K562 (cell line): ENCODE measurements around the gene SPATC1L. TPM values are rescaled to one million over a fixed set of nuclear protein-coding genes. Genes with fewer than 3 reads are reported as not detected.

Experiments
- ATAC-seq: fragments of 200-7000 bp; cut with Tn5 transposase; 3 replicates; pipeline ENCODE4 v1.9.1; 2020; ENCODE audit warnings: moderate library complexity
- BruUV-seq: library from RNA; stranded (reverse); fragments of 400-500 nt; replicated peaks from 2 replicates; lab custom pipeline; 2021; lab: Mats Ljungman, UMichigan
- CTCF ChIA-PET: fragments of 300-600 bp; formaldehyde crosslinking; extraction: SDS; loops from one replicate; lab custom pipeline; 2021; ENCODE audit warnings: low intra/inter-chr PET ratio; lab: Yijun Ruan, JAX
- POLR2A ChIA-PET: fragments of 300-600, 350-650 bp; sonication (Branson Sonifier 250); formaldehyde crosslinking; extraction: SDS; loops from one replicate; lab custom pipeline; 2021; ENCODE audit warnings: antibody characterized with exemption, inconsistent platforms; lab: Yijun Ruan, JAX
- DNase-seq, 4 experiments: peaks; one replicate each; pipeline versions ENCODE4 v3.0.0 to v3.0.0-alpha.2; 2011 to 2018; ENCODE audit warnings: low spot score in 3 of 4, mixed read lengths in 3 of 4; ENCODE audit errors: extremely low read depth in 1 of 4
- FAIRE-seq: peaks from 2 replicates; lab custom pipeline; 2011; peaks lifted over from hg19 to GRCh38; lab: Jason Lieb, UNC
- H2AFZ ChIP-seq: 2 replicates; pipeline ENCODE4 v1.6.0; 2011; ENCODE audit warnings: low read depth, low read length, control low read depth, inconsistent platforms
- H3K27ac ChIP-seq: fragments of 200-600 bp; 3 replicates; pipeline ENCODE4 v1.8.0; 2011; ENCODE audit warnings: low read depth, mild to moderate bottlenecking, control low read depth, inconsistent platforms, low read length, moderate library complexity, mixed read lengths; ENCODE audit errors: extremely low read depth
- H3K27me3 ChIP-seq, 2 experiments: fragments of 300-600 bp in 1 of 2; 2 replicates in 1 of 2; 3 replicates in 1 of 2; pipeline versions ENCODE4 v1.6.0 to v1.8.0; 2011; ENCODE audit warnings: inconsistent platforms in 2 of 2, low read length in 2 of 2, mild to moderate bottlenecking in 1 of 2, mixed read lengths in 1 of 2, moderate library complexity in 1 of 2; ENCODE audit not compliant: control insufficient read depth in 2 of 2, insufficient read depth in 2 of 2
- H3K36me3 ChIP-seq: fragments of 300-600 bp; 3 replicates; pipeline ENCODE4 v1.8.0; 2011; ENCODE audit warnings: mild to moderate bottlenecking, low read length, inconsistent platforms; ENCODE audit not compliant: control insufficient read depth, insufficient read depth
- H3K4me1 ChIP-seq, 2 experiments: fragments of 200-600 bp in 1 of 2; replicated peaks in 1 of 2; 2 replicates in 1 of 2; 3 replicates in 1 of 2; pipeline versions ENCODE4 v1.5.1 to v1.8.0; 2011; ENCODE audit warnings: inconsistent platforms in 2 of 2, low read length in 2 of 2, mild to moderate bottlenecking in 1 of 2, mixed read lengths in 1 of 2, moderate library complexity in 1 of 2; ENCODE audit not compliant: control insufficient read depth in 2 of 2, insufficient read depth in 2 of 2
- H3K4me2 ChIP-seq: 2 replicates; pipeline ENCODE4 v1.6.1; 2011; ENCODE audit warnings: low read length, control low read depth, inconsistent platforms, mixed read lengths; ENCODE audit not compliant: insufficient read depth
- H3K4me3 ChIP-seq: fragments of 200-600 bp; sonication (generic), shearing (Covaris generic); 2 replicates; pipeline ENCODE4 v1.5.1; 2016; ENCODE audit warnings: control low read depth, inconsistent platforms
- H3K79me2 ChIP-seq: fragments of 200-600 bp; 3 replicates; pipeline ENCODE4 v1.8.0; 2011; ENCODE audit warnings: low read length, inconsistent platforms; ENCODE audit not compliant: control insufficient read depth, insufficient read depth
- H3K9ac ChIP-seq, 2 experiments: 2 replicates each; pipeline versions ENCODE4 v1.6.0 to v1.6.1; 2011; ENCODE audit warnings: low read depth in 2 of 2, low read length in 2 of 2, control low read depth in 1 of 2, inconsistent platforms in 1 of 2, mild to moderate bottlenecking in 1 of 2, mixed read lengths in 1 of 2; ENCODE audit not compliant: insufficient read depth in 1 of 2
- H3K9me1 ChIP-seq: one replicate; pipeline ENCODE4 v1.6.0; 2011; ENCODE audit warnings: inconsistent platforms, mild to moderate bottlenecking, low read length, moderate library complexity; ENCODE audit not compliant: control insufficient read depth, insufficient read depth
- H3K9me3 ChIP-seq: replicated peaks from 2 replicates; pipeline ENCODE4 v1.5.1; 2011; ENCODE audit warnings: low read depth, low read length, inconsistent platforms; ENCODE audit not compliant: control insufficient read depth, insufficient read depth
- H4K20me1 ChIP-seq: replicated peaks from 2 replicates; pipeline ENCODE4 v1.6.1; 2011; ENCODE audit warnings: low read length, inconsistent platforms, mixed read lengths; ENCODE audit not compliant: control insufficient read depth, insufficient read depth
- ETV1 ChIP-seq: fragments of 450-650 bp; conservative IDR thresholded peaks from 2 replicates; pipeline ENCODE4 v1.6.1; 2016; ENCODE audit warnings: missing genetic modification characterization, control low read depth, low read depth, missing compliant biosample characterization
- HDGF ChIP-seq: fragments of 450-650 bp; IDR thresholded peaks from 2 replicates; pipeline ENCODE4 v1.6.1; 2016
- SAP30 ChIP-seq: fragments of 200-600 bp; sonication (generic); IDR thresholded peaks from 2 replicates; pipeline ENCODE4 v1.6.1; 2012; ENCODE audit warnings: borderline replicate concordance, low read depth, mild to moderate bottlenecking, moderate library complexity, low read length, control low read depth, inconsistent platforms; ENCODE audit not compliant: insufficient read depth, poor library complexity, severe bottlenecking
- SMAD1 ChIP-seq: fragments of 150-350 bp; IDR thresholded peaks from 2 replicates; pipeline ENCODE4 v1.6.1; 2014; ENCODE audit warnings: low read length, low read depth; ENCODE audit not compliant: partially characterized antibody
- SMARCA5 ChIP-seq: fragments of 450-650 bp; IDR thresholded peaks from 2 replicates; pipeline ENCODE4 v1.6.1; 2016
- ZNF324 ChIP-seq: fragments of 250-450 bp; sonication (Bioruptor Pico); IDR thresholded peaks from 2 replicates; pipeline ENCODE4 v1.4.0; 2020; ENCODE audit warnings: mild to moderate bottlenecking
- WGBS: fragments of 100-300 bp; shearing (Covaris generic); methylation state at CpG from one replicate; pipeline ENCODE4 v1.1.6; 2016; ENCODE audit warnings: low coverage, mixed read lengths; ENCODE audit not compliant: insufficient coverage; ENCODE audit errors: missing lambda C conversion rate; 5-methylcytosine and 5-hydroxymethylcytosine counted together
- in situ Hi-C: fragments of 300-500 bp; cut with MboI; formaldehyde crosslinking; loops from 4 replicates; pipeline ENCODE4 v1.15.0; 2018; ENCODE audit warnings: inconsistent platforms, mixed read lengths
- intact Hi-C: fragments of 100-400 bp; cut with micrococcal nuclease; formaldehyde crosslinking; loops from 2 replicates; pipeline ENCODE4 v1.14.2; 2022
- polyA plus RNA-seq, 8 experiments: library from polyadenylated mRNA; depleted of rRNA in 4 of 8; stranded (reverse) in 5 of 8; unstranded in 3 of 8; fragments of >200 nt; fragmentation: Nextera tagmentation in 2 of 8; fragmentation: Illumina TruSeq in 1 of 8; extraction: Ambion mirVana in 2 of 8; extraction: Trizol in 1 of 8; gene quantifications; 2 replicates each; pipeline versions ENCODE4 v1.2.1 to v1.2.3, GENCODE V29; 2011 to 2014; ENCODE audit warnings: inconsistent platforms in 1 of 8, missing spikeins in 1 of 8
- total RNA-seq, 7 experiments: library from RNA; depleted of rRNA in 6 of 7; stranded (reverse); fragments of >200 nt in 6 of 7; fragmentation: Illumina TruSeq in 2 of 7; extraction: Trizol in 2 of 7; gene quantifications; 2 replicates each; pipeline versions ENCODE4 v1.2.1 to v1.2.3, GENCODE V29; 2011 to 2021; ENCODE audit warnings: low replicate concordance in 1 of 7
- TF ChIP-seq, protein P1 (sequence below): IDR thresholded peaks from 2 replicates; pipeline ENCODE4 v1.6.1; 2012; ENCODE audit warnings: low read depth, low read length, improper control_type of control experiment, borderline replicate concordance
- TF ChIP-seq, protein P2 (sequence below): fragments of 450-650 bp; formaldehyde crosslinking; IDR thresholded peaks from 2 replicates; pipeline ENCODE4 v1.4.0; 2022; ENCODE audit warnings: missing genetic modification characterization
- TF ChIP-seq, protein P3 (sequence below): sonication (generic); formaldehyde crosslinking; IDR thresholded peaks from 2 replicates; pipeline ENCODE4 v1.8.0; 2023; ENCODE audit warnings: mild to moderate bottlenecking, missing genetic modification reagents

SPATC1L gene
- total and polyA plus RNA-seq, 9 of the 15 experiments (the other 6 are each of a cell fraction or from before 2014, with no cell fraction given): 0.14 to 121 (median 34.0) TPM; not detected in 1

DNA sequence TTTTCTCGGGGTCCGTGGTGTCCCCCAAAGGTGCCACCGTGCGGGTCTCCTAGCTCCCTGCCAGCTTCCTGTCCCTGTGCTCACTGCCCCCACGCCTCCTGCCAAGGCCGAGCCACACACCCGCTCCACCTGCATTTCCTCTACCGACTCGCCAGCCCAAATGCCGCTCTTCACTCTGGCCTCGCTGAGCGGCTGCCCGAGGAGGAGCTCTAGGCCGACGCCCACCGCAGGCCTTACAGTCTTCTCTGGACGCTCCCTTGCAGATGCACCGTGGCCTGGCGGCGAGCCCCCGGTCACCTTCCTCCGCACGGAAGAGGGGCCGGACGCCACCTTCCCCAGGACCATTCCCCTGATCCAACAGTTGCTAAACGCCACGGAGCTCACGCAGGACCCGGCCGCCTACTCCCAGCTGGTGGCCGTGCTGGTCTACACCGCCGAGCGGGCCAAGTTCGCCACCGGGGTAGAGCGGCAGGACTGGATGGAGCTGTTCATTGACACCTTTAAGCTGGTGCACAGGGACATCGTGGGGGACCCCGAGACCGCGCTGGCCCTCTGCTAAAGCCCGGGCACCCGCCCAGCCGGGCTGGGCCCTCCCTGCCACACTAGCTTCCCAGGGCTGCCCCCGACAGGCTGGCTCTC is 55.2 kb downstream of the SPATC1L start:
- no peak for FAIRE-seq
- Histone ChIP-seq H3K79me2 (no peaks in the 10 kb centered on the region), H3K4me2 (no peak overlapping the region), H3K4me1 (peaks cover 0 to 78% of the 10 kb centered on the region in 2 experiments; a peak in 2 of 5 replicates), H3K36me3 (no peaks in the 10 kb centered on the region), H3K4me3 (no peak overlapping the region), H2AFZ (no peak overlapping the region)
- WGBS: 15% methylated on average over 41 of the region's 45 CpGs
- BruUV-seq: no TSS peak
- intact Hi-C loops: no loop called here
- TF ChIP-seq, protein P1, sequence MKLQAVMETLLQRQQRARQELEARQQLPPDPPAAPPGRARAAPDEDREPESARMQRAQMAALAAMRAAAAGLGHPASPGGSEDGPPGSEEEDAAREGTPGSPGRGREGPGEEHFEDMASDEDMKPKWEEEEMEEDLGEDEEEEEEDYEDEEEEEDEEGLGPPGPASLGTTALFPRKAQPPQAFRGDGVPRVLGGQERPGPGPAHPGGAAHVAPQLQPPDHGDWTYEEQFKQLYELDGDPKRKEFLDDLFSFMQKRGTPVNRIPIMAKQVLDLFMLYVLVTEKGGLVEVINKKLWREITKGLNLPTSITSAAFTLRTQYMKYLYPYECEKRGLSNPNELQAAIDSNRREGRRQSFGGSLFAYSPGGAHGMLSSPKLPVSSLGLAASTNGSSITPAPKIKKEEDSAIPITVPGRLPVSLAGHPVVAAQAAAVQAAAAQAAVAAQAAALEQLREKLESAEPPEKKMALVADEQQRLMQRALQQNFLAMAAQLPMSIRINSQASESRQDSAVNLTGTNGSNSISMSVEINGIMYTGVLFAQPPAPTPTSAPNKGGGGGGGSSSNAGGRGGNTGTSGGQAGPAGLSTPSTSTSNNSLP: no peak
- TF ChIP-seq ETV1 (no peak), HDGF (no peak), SMAD1 (no peak), SMARCA5 (no peak), ZNF324 (CRISPR knock-in tag) (no peak), SAP30 (no peak)
- TF ChIP-seq, protein P2, sequence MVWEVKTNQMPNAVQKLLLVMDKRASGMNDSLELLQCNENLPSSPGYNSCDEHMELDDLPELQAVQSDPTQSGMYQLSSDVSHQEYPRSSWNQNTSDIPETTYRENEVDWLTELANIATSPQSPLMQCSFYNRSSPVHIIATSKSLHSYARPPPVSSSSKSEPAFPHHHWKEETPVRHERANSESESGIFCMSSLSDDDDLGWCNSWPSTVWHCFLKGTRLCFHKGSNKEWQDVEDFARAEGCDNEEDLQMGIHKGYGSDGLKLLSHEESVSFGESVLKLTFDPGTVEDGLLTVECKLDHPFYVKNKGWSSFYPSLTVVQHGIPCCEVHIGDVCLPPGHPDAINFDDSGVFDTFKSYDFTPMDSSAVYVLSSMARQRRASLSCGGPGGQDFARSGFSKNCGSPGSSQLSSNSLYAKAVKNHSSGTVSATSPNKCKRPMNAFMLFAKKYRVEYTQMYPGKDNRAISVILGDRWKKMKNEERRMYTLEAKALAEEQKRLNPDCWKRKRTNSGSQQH (CRISPR knock-in tag): no peak
- TF ChIP-seq, protein P3, sequence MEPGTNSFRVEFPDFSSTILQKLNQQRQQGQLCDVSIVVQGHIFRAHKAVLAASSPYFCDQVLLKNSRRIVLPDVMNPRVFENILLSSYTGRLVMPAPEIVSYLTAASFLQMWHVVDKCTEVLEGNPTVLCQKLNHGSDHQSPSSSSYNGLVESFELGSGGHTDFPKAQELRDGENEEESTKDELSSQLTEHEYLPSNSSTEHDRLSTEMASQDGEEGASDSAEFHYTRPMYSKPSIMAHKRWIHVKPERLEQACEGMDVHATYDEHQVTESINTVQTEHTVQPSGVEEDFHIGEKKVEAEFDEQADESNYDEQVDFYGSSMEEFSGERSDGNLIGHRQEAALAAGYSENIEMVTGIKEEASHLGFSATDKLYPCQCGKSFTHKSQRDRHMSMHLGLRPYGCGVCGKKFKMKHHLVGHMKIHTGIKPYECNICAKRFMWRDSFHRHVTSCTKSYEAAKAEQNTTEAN (CRISPR knock-in tag): no peak
- TF ChIP-seq, all 486 proteins: peak for 0
- ChIA-PET CTCF (no interaction called here), POLR2A (interaction anchor here (0.7 to 1.4 kb wide), 5 partner anchors 12 to 194 kb away, joined by 3 to 8 read pairs (median 3); no protein-coding TSS in a partner anchor)
- Histone ChIP-seq H4K20me1 (peaks cover 7% of the 10 kb centered on the region; the same call in 1 of the 2 replicates), H3K9me3 (no peaks in the 10 kb centered on the region; the same call in 1 of the 2 replicates), H3K27me3 (peaks cover 46 to 78% of the 10 kb centered on the region in 2 experiments; a peak in 4 of 5 replicates), H3K27ac (no peak overlapping the region), H3K9ac (no peak overlapping the region), H3K9me1 (no peaks in the 10 kb centered on the region)
- in situ Hi-C loops: no loop called here
- no peak for DNase-seq
- ATAC-seq: 0 out of 3 replicates have a peak, but pooled peaks have one; percentile 8
